Activated gamma-delta T cell treated with anti-CD3 and anti-CD28 coated beads, Interleukin-2, amount 50 U/mL, for 16 hours (primary cell): Measurements from ENCODE around the gene ANKRD18B.
"Not testable (repeated sequence)": the region's sequence is repeated elsewhere in the genome, so short reads cannot be mapped to it uniquely, and the experiment has no call there.

Source experiments
- DNase-seq: peaks from one replicate; pipeline ENCODE4 v3.0.0-alpha.2; 2020; ENCODE audit warnings: low read depth

Gene ANKRD18B

GRCh38 chr9:33611358-33611757, 87.3 kb downstream of the ANKRD18B start:
- DNase-seq: no peak

DNA sequence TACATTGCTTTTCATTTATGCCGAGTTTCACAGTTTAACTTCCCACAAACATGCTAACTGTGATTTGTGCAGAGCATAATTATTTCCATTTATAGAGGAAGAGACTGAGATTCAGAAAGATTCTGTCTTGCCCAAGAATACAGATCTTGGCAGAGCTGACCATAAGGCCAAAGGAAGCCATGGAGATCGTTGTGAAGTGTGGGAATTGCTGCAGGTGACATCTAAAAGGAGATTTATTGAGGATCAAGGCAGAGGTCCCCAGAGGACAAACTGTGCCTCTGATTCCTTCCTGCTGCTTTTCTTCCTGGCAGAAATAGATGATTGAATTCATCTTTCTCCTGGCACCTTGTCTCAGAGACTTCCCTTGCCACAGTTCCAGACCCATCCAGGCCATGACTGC, 88.4 kb downstream of the ANKRD18B start:
- not testable (repeated sequence) for DNase-seq

- DNase-seq: no peak
Observed at GRCh38 chr9:33614001-33614687, 90.1 kb downstream of the ANKRD18B start.

- DNase-seq: not testable (repeated sequence)
Observed at GRCh38 chr9:33618370-33618769, 94.3 kb downstream of the ANKRD18B start.

GRCh38 chr9:33619666-33620404, 95.8 kb downstream of the ANKRD18B start:
- DNase-seq: no peak

- DNase-seq: no peak
Observed at GRCh38 chr9:33620738-33621439, 96.8 kb downstream of the ANKRD18B start.
